ENCODE results near the gene PPP1R9A.

- TF ChIP-seq, protein P1, sequence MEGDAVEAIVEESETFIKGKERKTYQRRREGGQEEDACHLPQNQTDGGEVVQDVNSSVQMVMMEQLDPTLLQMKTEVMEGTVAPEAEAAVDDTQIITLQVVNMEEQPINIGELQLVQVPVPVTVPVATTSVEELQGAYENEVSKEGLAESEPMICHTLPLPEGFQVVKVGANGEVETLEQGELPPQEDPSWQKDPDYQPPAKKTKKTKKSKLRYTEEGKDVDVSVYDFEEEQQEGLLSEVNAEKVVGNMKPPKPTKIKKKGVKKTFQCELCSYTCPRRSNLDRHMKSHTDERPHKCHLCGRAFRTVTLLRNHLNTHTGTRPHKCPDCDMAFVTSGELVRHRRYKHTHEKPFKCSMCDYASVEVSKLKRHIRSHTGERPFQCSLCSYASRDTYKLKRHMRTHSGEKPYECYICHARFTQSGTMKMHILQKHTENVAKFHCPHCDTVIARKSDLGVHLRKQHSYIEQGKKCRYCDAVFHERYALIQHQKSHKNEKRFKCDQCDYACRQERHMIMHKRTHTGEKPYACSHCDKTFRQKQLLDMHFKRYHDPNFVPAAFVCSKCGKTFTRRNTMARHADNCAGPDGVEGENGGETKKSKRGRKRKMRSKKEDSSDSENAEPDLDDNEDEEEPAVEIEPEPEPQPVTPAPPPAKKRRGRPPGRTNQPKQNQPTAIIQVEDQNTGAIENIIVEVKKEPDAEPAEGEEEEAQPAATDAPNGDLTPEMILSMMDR (IDR thresholded peaks at IDR 0.05), result no peak
- TF ChIP-seq POLR2AphosphoS5 (IDR thresholded peaks at IDR 0.05), result no peak
- TF ChIP-seq POLR2A (IDR thresholded peaks at IDR 0.05), result no peak
Observed at GRCh38 chr7:94882891-94883290, 24.5 kb upstream of the PPP1R9A start.

All from sigmoid colon (tissue), 4 donors.